Measurements from ENCODE around the gene DYNC2H1.

DNA sequence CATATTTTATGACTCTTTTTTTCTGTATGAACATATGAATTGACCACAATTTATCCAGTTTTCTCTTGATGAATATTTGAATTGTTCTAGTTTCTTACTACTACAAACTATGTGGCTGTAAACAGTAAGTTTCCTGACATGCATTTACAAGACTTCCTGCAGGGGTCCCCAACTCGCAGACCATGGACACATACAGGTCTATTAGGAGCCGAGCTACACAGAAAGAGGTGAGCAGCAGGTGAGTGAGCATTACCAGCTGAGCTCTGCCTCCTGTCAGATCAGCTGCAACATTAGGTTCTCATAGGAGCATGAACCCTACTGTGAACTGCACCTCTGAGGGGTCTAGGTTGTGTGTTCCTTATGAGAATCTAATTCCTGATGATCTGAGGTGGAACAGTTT lies 379.4 kb downstream of the DYNC2H1 start:
- TF ChIP-seq, protein P1, sequence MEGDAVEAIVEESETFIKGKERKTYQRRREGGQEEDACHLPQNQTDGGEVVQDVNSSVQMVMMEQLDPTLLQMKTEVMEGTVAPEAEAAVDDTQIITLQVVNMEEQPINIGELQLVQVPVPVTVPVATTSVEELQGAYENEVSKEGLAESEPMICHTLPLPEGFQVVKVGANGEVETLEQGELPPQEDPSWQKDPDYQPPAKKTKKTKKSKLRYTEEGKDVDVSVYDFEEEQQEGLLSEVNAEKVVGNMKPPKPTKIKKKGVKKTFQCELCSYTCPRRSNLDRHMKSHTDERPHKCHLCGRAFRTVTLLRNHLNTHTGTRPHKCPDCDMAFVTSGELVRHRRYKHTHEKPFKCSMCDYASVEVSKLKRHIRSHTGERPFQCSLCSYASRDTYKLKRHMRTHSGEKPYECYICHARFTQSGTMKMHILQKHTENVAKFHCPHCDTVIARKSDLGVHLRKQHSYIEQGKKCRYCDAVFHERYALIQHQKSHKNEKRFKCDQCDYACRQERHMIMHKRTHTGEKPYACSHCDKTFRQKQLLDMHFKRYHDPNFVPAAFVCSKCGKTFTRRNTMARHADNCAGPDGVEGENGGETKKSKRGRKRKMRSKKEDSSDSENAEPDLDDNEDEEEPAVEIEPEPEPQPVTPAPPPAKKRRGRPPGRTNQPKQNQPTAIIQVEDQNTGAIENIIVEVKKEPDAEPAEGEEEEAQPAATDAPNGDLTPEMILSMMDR (IDR thresholded peaks at IDR 0.05; ENCODE audit: insufficient read depth, low read depth, low read length), result no peak
- no peak for TF ChIP-seq EZH2 (IDR thresholded peaks at IDR 0.05; ENCODE audit: insufficient read depth, low read length)
